ENCODE measurements around the gene HSD17B4. TPM values are rescaled to one million over a fixed set of nuclear protein-coding genes. Genes with fewer than 3 reads are reported as not detected.

The HSD17B4 gene
- total and polyA plus RNA-seq, 2 experiments from 2014 or later, result 326 to 332 TPM

DNA sequence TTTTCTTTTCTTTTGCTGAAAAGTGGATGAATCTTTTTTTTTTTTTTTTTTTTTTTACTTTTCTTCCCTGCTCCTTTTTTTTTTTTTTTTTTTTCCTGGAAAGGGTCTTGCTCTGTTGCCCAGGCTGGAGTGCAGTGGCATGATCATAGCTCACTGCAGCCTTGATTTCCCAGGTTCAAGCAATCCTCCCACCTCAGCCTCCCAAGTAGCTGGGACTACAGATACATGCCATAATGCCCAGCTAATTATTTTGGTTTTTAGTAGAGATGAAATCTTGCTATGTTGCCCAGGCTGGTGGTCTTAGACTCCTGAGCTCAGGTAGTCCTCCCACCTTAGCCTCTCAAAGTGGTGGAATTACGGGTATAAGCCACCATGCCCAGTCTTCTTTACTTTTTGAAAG, 20.9 kb downstream of the HSD17B4 start:
- Mint-ChIP-seq H3K4me1 (peaks cover 44% of the 10 kb centered on the region), H3K27me3 (ENCODE audit: insufficient read depth, low read depth, poor library complexity) (no peaks in the 10 kb centered on the region), H3K9me3 (peaks cover 19% of the 10 kb centered on the region), H3K27ac (no peak overlapping the region), H3K4me3 (no peak overlapping the region), H3K36me3 (ENCODE audit: low read depth) (peaks cover 47% of the 10 kb centered on the region)
- Histone ChIP-seq H3K4me3 (no peak overlapping the region), H3K4me1 (ENCODE audit: insufficient read depth) (peaks cover 37% of the 10 kb centered on the region), H3K4me2 (no peak overlapping the region), H2AFZ (no peak overlapping the region), H3K27me3 (ENCODE audit: insufficient read depth) (no peaks in the 10 kb centered on the region), H3F3A (replicated peaks; ENCODE audit: low read depth) (no peaks in the 10 kb centered on the region), H3K27ac (ENCODE audit: low read depth) (no peak overlapping the region), H3K9me2 (ENCODE audit: insufficient read depth) (no peaks in the 10 kb centered on the region), H3K36me3 (ENCODE audit: insufficient read depth) (peaks cover 5% of the 10 kb centered on the region; the same call in 1 of the 2 replicates), H4K20me1 (replicated peaks; ENCODE audit: insufficient read depth) (peaks cover 18% of the 10 kb centered on the region; the same call in 1 of the 2 replicates), H3K79me2 (replicated peaks; ENCODE audit: insufficient read depth) (peaks cover 50% of the 10 kb centered on the region)
- DNase-seq (ENCODE audit: low spot score) (no peak), ATAC-seq (no peak)
- TF ChIP-seq, protein P1, sequence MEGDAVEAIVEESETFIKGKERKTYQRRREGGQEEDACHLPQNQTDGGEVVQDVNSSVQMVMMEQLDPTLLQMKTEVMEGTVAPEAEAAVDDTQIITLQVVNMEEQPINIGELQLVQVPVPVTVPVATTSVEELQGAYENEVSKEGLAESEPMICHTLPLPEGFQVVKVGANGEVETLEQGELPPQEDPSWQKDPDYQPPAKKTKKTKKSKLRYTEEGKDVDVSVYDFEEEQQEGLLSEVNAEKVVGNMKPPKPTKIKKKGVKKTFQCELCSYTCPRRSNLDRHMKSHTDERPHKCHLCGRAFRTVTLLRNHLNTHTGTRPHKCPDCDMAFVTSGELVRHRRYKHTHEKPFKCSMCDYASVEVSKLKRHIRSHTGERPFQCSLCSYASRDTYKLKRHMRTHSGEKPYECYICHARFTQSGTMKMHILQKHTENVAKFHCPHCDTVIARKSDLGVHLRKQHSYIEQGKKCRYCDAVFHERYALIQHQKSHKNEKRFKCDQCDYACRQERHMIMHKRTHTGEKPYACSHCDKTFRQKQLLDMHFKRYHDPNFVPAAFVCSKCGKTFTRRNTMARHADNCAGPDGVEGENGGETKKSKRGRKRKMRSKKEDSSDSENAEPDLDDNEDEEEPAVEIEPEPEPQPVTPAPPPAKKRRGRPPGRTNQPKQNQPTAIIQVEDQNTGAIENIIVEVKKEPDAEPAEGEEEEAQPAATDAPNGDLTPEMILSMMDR (conservative IDR thresholded peaks at IDR 0.05; ENCODE audit: low read depth in 2 of 2), result no peak
- no peak for TF ChIP-seq POLR2AphosphoS5 (IDR thresholded peaks at IDR 0.05; ENCODE audit: low read depth)
- no peak for TF ChIP-seq EZH2 (IDR thresholded peaks at IDR 0.05; ENCODE audit: low read depth, unreplicated experiment)
- TF ChIP-seq, protein P2, sequence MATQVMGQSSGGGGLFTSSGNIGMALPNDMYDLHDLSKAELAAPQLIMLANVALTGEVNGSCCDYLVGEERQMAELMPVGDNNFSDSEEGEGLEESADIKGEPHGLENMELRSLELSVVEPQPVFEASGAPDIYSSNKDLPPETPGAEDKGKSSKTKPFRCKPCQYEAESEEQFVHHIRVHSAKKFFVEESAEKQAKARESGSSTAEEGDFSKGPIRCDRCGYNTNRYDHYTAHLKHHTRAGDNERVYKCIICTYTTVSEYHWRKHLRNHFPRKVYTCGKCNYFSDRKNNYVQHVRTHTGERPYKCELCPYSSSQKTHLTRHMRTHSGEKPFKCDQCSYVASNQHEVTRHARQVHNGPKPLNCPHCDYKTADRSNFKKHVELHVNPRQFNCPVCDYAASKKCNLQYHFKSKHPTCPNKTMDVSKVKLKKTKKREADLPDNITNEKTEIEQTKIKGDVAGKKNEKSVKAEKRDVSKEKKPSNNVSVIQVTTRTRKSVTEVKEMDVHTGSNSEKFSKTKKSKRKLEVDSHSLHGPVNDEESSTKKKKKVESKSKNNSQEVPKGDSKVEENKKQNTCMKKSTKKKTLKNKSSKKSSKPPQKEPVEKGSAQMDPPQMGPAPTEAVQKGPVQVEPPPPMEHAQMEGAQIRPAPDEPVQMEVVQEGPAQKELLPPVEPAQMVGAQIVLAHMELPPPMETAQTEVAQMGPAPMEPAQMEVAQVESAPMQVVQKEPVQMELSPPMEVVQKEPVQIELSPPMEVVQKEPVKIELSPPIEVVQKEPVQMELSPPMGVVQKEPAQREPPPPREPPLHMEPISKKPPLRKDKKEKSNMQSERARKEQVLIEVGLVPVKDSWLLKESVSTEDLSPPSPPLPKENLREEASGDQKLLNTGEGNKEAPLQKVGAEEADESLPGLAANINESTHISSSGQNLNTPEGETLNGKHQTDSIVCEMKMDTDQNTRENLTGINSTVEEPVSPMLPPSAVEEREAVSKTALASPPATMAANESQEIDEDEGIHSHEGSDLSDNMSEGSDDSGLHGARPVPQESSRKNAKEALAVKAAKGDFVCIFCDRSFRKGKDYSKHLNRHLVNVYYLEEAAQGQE (IDR thresholded peaks at IDR 0.05; ENCODE audit: unreplicated experiment), result no peak

DNA sequence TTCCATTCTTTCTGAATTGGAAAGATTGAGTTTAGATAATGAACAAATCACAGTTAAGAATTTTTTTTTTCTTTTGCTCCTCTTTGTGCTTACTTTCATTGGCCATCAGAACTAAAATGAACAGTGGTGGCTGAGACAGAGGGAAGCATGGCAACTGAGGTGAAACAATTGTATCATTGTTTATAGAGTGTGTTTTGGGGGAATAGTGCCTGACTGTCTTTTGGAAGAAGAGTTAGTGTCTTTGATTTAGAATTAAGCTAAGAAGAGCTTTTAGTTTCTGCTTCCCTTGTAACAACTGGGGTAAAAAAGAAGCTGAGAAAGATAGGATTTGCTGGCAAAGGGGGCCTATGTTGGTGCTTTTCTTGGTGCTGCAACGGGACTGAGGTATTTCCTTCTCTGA, 24.0 kb downstream of the HSD17B4 start:
- H3K79me2 ChIP-seq (replicated peaks; ENCODE audit: insufficient read depth), result peaks cover 27% of the 10 kb centered on the region
- no peak overlapping the region for H2AFZ ChIP-seq
- H4K20me1 ChIP-seq (replicated peaks; ENCODE audit: insufficient read depth), result no peaks in the 10 kb centered on the region; the same call in 1 of the 2 replicates
- no peak overlapping the region for H3K4me2 ChIP-seq
- Mint-ChIP-seq H3K9me3 (no peaks in the 10 kb centered on the region), H3K4me3 (no peak overlapping the region), H3K27ac (no peak overlapping the region; the same call in 1 of the 2 replicates), H3K4me1 (peaks cover 49% of the 10 kb centered on the region), H3K27me3 (ENCODE audit: insufficient read depth, low read depth, poor library complexity) (peaks cover 2% of the 10 kb centered on the region), H3K36me3 (ENCODE audit: low read depth) (peaks cover 33% of the 10 kb centered on the region)
- no peaks in the 10 kb centered on the region; the same call in 1 of the 2 replicates for H3K36me3 ChIP-seq (ENCODE audit: insufficient read depth)
- DNase-seq (ENCODE audit: low spot score) (no peak), ATAC-seq (no peak)
- no peak overlapping the region for H3K4me3 ChIP-seq
- H3F3A ChIP-seq (replicated peaks; ENCODE audit: low read depth), result no peaks in the 10 kb centered on the region
- H3K4me1 ChIP-seq (ENCODE audit: insufficient read depth), result peaks cover 51% of the 10 kb centered on the region
- H3K27me3 ChIP-seq (ENCODE audit: insufficient read depth), result no peaks in the 10 kb centered on the region
- no peak overlapping the region; the same call in 1 of the 2 replicates for H3K27ac ChIP-seq (ENCODE audit: low read depth)
- no peaks in the 10 kb centered on the region for H3K9me2 ChIP-seq (ENCODE audit: insufficient read depth)
- TF ChIP-seq JUNB (IDR thresholded peaks at IDR 0.05; ENCODE audit: unreplicated experiment) (no peak), NANOG (IDR thresholded peaks at IDR 0.05; ENCODE audit: borderline replicate concordance) (no peak), POLR2AphosphoS5 (IDR thresholded peaks at IDR 0.05; ENCODE audit: low read depth) (no peak)
- TF ChIP-seq, protein P3, sequence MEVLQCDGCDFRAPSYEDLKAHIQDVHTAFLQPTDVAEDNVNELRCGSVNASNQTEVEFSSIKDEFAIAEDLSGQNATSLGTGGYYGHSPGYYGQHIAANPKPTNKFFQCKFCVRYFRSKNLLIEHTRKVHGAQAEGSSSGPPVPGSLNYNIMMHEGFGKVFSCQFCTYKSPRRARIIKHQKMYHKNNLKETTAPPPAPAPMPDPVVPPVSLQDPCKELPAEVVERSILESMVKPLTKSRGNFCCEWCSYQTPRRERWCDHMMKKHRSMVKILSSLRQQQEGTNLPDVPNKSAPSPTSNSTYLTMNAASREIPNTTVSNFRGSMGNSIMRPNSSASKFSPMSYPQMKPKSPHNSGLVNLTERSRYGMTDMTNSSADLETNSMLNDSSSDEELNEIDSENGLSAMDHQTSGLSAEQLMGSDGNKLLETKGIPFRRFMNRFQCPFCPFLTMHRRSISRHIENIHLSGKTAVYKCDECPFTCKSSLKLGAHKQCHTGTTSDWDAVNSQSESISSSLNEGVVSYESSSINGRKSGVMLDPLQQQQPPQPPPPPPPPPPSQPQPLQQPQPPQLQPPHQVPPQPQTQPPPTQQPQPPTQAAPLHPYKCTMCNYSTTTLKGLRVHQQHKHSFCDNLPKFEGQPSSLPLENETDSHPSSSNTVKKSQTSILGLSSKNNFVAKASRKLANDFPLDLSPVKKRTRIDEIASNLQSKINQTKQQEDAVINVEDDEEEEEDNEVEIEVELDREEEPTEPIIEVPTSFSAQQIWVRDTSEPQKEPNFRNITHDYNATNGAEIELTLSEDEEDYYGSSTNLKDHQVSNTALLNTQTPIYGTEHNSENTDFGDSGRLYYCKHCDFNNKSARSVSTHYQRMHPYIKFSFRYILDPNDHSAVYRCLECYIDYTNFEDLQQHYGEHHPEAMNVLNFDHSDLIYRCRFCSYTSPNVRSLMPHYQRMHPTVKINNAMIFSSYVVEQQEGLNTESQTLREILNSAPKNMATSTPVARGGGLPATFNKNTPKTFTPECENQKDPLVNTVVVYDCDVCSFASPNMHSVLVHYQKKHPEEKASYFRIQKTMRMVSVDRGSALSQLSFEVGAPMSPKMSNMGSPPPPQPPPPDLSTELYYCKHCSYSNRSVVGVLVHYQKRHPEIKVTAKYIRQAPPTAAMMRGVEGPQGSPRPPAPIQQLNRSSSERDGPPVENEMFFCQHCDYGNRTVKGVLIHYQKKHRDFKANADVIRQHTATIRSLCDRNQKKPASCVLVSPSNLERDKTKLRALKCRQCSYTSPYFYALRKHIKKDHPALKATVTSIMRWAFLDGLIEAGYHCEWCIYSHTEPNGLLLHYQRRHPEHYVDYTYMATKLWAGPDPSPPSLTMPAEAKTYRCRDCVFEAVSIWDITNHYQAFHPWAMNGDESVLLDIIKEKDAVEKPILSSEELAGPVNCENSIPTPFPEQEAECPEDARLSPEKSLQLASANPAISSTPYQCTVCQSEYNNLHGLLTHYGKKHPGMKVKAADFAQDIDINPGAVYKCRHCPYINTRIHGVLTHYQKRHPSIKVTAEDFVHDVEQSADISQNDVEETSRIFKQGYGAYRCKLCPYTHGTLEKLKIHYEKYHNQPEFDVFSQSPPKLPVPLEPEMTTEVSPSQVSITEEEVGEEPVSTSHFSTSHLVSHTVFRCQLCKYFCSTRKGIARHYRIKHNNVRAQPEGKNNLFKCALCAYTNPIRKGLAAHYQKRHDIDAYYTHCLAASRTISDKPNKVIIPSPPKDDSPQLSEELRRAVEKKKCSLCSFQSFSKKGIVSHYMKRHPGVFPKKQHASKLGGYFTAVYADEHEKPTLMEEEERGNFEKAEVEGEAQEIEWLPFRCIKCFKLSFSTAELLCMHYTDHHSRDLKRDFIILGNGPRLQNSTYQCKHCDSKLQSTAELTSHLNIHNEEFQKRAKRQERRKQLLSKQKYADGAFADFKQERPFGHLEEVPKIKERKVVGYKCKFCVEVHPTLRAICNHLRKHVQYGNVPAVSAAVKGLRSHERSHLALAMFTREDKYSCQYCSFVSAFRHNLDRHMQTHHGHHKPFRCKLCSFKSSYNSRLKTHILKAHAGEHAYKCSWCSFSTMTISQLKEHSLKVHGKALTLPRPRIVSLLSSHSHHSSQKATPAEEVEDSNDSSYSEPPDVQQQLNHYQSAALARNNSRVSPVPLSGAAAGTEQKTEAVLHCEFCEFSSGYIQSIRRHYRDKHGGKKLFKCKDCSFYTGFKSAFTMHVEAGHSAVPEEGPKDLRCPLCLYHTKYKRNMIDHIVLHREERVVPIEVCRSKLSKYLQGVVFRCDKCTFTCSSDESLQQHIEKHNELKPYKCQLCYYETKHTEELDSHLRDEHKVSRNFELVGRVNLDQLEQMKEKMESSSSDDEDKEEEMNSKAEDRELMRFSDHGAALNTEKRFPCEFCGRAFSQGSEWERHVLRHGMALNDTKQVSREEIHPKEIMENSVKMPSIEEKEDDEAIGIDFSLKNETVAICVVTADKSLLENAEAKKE (CRISPR knock-in tag; IDR thresholded peaks at IDR 0.05), result no peak
- TF ChIP-seq, protein P1 (conservative IDR thresholded peaks at IDR 0.05; ENCODE audit: low read depth in 2 of 2), result no peak
